EH (cell line): Measurements from ENCODE around the gene EPHA2.
"Not testable (repeated sequence)": the region's sequence is repeated elsewhere in the genome, so short reads cannot be mapped to it uniquely, and the experiment has no call there.

Experiments used
- DNase-seq: peaks from one replicate; pipeline ENCODE4 v3.0.0-alpha.2; 2015; ENCODE audit warnings: low read depth

The EPHA2 gene

DNA sequence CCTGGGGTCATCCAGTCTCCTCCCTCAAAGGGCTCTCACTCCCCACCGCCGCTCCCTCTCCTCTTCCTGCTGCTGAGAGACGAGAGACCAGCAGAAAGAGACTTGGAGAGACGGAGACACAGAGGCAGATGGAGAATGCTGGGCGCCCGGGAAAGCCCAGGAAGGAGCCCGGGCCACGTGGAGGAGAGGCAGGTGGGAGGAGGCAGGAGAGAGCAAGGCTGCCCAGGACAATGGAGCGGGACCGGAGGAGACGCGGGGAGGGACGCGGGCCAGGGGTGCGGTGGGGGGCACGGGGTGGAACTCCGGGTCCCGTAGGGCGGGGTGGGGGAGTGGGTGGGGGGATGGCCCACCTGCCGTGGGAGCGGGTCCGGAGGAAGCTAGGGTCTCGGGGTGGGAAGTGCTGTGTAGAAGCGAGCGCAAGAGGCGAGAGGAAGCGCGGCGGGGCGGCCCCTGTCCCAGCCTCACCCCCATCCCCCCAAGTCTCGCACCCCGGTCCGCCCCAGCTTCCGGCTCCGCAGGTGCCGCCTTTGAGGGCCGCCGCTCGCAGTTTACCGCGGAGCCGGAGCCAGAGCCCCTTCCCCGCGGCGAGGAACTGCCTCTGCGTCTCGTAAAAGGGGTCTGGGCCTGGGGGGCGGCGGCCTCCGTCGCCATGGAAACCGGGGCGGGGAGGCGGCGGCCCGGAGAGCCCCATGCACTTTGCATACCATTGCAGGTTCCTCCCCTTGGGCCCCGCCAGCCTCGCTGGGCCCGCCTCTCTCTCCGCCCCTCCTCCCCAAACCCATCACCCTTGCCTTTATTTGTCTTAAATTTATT lies 11.7 kb upstream of the EPHA2 start:
- DNase-seq: peak; percentile 51

DNA sequence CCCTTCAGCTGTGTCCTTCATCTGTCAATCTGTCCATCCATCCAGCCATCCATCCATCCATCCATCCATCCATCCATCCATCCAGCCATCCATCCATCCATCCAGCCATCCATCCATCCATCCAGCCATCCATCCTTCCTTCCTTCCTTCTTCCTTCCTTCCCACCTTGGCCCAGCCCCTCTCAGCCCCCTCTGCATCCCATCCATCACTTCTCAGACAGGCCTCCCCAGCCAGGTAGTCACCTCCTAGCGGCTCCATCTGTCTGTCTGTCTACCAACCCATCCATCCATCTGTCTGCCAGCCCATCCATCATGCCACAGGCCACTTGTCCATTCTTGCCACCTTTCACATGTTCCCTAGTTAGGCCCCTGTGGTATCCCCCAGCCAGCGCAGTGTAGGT lies 10.2 kb upstream of the EPHA2 start:
- no peak for DNase-seq

DNA sequence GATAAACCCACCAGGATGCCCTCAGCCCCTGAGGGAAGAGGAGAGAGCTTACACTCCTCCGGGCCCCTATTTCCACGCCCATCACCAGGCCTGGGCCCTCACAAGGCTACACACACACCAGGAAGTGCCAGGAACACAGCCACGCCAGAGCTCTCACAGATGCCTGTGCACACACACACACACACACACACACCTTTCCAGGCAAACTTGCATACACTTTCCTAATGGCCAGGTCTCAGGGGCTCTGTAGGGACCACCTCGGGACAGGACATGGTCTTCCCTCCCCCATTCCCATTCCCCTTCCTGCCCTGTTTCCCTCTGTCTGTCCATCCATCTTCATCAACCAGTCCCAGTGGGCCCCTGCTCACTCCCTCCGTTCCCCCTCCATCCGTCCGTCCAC lies 9.7 kb upstream of the EPHA2 start:
- no peak for DNase-seq

- DNase-seq: no peak
Observed at GRCh38 chr1:16165073-16165364, 9.2 kb upstream of the EPHA2 start.

- DNase-seq: peak; percentile 98
Observed at GRCh38 chr1:16164213-16165072, 8.6 kb upstream of the EPHA2 start.

DNA sequence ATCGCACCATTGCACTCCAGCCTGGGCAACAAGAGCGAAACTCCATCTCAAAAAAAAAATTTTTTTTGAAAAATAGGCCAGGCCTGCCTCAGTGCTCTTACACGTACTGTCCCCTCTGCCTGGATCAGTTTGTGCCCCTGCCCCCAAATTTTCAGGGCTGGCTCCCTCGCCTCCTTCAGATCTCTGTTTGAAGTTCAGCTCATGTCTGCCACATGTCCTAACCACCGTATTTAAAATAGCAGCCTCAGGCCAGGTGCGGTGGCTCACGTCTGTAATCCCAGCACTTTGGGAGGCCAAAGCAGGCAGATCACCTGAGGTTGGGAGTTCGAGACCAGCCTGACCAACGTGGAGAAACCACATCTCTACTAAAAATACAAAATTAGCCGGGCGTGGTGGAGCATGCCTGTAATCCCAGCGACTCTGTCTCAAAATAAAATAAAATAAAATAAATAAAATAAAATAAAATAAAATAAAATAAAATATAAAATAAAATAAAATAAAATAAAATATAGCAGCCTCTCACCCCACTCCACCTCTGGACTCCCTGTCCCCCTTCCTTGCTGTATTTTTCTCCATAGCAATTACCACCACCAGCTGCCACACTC lies 7.8 kb upstream of the EPHA2 start:
- not testable (repeated sequence) for DNase-seq

GRCh38 chr1:16162163-16162822 lies 6.4 kb upstream of the EPHA2 start:
- no peak for DNase-seq

- no peak for DNase-seq
Observed at GRCh38 chr1:16161717-16162116, 5.8 kb upstream of the EPHA2 start.

GRCh38 chr1:16158993-16159831 lies 3.3 kb upstream of the EPHA2 start:
- no peak for DNase-seq

GRCh38 chr1:16158025-16158424 lies 2.2 kb upstream of the EPHA2 start:
- no peak for DNase-seq

DNA sequence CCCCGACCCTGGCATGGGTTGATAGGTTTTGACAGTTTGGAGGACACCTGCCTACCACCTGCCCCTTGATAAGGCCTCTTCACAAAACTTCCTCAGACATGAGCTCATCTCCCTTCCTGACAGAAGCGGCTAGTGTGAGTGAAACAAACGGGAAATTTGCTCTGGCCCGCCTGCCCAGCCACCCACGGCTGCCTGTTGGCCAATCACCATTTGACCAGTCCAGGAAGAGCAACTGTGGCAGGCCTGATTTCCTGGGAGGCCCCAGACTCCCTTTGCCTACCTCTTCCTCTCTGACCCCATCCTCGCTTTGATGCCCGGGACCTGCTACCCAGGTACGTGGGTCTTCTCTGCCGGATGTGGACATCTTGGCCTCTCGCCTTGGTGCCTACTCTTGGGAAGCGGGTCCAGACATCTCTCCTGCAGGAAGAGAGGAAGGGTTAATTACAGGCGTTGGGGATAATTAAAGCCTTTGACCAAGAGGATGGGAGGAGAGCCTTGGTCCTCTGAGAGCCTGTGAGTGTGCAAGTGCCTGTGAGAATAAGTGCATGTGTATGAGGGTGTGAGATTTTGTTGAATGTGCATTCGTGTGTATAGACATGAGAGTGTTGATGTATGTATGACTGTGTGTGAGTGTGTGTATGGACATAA lies 1.1 kb upstream of the EPHA2 start:
- peak; percentile 47 for DNase-seq

GRCh38 chr1:16153999-16154673 lies 1.7 kb downstream of the EPHA2 start:
- DNase-seq: no peak

- DNase-seq: no peak
Observed at GRCh38 chr1:16153096-16153998, 2.5 kb downstream of the EPHA2 start.

DNA sequence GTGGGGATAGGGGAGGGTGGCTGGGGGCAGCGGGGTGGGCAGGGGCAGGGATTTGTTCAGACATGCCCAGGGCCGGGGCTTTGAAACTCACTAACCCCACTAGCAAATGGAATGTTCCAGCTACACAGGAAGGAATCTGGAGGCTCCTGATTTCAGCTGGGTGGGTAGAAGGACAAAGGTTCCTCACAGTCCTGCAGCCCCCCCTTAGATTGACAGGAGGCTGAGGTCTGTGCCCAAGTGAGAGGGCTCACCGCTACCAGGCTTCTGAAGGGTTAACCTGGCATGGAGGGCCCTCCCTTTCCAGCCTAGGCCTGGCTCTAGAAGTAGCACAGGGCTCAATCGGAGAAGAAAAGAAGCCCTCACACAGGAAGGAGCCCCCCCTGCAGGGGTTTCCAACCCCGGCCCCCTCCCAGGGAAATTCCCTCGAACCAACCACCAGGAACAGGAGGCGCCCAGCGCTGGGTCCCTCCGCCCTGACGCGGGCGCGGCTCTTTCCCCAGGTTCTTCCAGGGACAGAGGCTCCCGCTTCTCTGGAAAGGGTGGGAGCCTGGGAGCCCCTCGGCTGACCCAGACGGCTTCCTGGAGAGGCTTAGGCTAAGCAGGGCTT lies 3.3 kb downstream of the EPHA2 start:
- DNase-seq: peak; percentile 61

DNA sequence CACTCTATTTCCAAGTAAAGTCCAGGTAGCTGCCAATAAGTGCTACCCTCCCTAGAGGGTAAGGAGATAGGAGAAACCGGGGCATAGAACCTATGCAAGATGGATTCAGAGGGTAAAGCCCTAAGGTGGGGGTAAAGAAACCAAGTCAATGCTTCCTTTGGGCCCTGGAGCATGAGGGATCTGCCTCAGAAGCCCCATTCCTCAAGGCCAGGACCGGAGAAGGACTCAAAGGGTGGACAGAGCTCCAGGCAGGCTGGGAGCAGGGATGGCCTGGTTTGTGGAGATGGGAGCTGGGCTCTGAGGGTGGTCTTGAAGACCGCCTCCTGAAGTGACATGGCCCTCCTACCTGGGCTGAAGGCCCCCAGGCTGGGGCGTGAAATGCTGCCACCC lies 3.9 kb downstream of the EPHA2 start:
- no peak for DNase-seq

- peak; percentile 64 for DNase-seq
Observed at GRCh38 chr1:16151196-16151994, 4.5 kb downstream of the EPHA2 start.

GRCh38 chr1:16150508-16150907 lies 5.4 kb downstream of the EPHA2 start:
- no peak for DNase-seq
